ENCODE results near the gene PIK3AP1. TPM values are rescaled to one million over a fixed set of nuclear protein-coding genes. Genes with fewer than 3 reads are reported as not detected.

PIK3AP1 gene
- total and polyA plus RNA-seq, 2 of the 8 experiments (the other 6 are each of a cell fraction or from before 2014, with no cell fraction given) = 1.9 to 4.5 TPM

- Histone ChIP-seq H3K4me1 (replicated peaks in 1 of 4; ENCODE audit: control insufficient read depth in 3 of 4, insufficient read depth in 4 of 4, low read length in 3 of 4) (peaks cover 0 to 10% (median 2%) of the 10 kb centered on the region in 4 experiments; a peak in 4 of 7 replicates), H3K18ac (ENCODE audit: extremely low read depth, low read length) (peak within 1 kb of the TSS; percentile 78; the same call in 1 of the 2 replicates), H2BK12ac (ENCODE audit: low read depth, low read length) (no peak within 1 kb of the TSS), H3K4me3 (ENCODE audit: extremely low read depth in 1 of 4, insufficient read depth in 2 of 4, low read depth in 3 of 4, low read length in 4 of 4) (peak within 1 kb of the TSS; percentile 85 to 96 (median 87)), H2AFZ (ENCODE audit: low read length) (peak within 1 kb of the TSS; percentile 75; the same call in 1 of the 2 replicates), H2BK120ac (replicated peaks; ENCODE audit: low read depth, low read length) (no peak within 1 kb of the TSS), H3K4ac (replicated peaks; ENCODE audit: insufficient read length, low read depth, low read length) (no peak within 1 kb of the TSS), H4K8ac (ENCODE audit: extremely low read depth, insufficient read depth, low read length) (peak within 1 kb of the TSS; percentile 94), H3K56ac (replicated peaks; ENCODE audit: insufficient read length, low read depth, low read length) (peak within 1 kb of the TSS; percentile 59), H2AK5ac (ENCODE audit: low read depth, low read length) (no peak within 1 kb of the TSS), H3K27me3 (replicated peaks in 1 of 4; ENCODE audit: control insufficient read depth in 3 of 4, extremely low read depth in 1 of 4, insufficient read depth in 3 of 4, low read length in 3 of 4) (no peaks in the 10 kb centered on the region), H4K91ac (replicated peaks; ENCODE audit: insufficient read length, low read length) (peak within 1 kb of the TSS; percentile 2), H3K23ac (ENCODE audit: insufficient read length) (no peak within 1 kb of the TSS), H2BK15ac (ENCODE audit: low read length) (no peak within 1 kb of the TSS), H3K36me3 (ENCODE audit: control insufficient read depth in 2 of 4, insufficient read depth in 4 of 4, low read length in 3 of 4) (no peaks in the 10 kb centered on the region), H3K14ac (ENCODE audit: insufficient read length) (no peak within 1 kb of the TSS), H2BK5ac (ENCODE audit: low read depth, low read length) (peak within 1 kb of the TSS; percentile 60; the same call in 1 of the 2 replicates), H3K4me2 (ENCODE audit: insufficient read depth in 1 of 2, low read depth in 2 of 2, low read length in 2 of 2) (peak within 1 kb of the TSS; percentile 95 to 97), H3K9me3 (ENCODE audit: insufficient read depth in 2 of 2, low read depth in 1 of 2, low read length in 1 of 2) (no peaks in the 10 kb centered on the region), H4K20me1 (replicated peaks in 1 of 2; ENCODE audit: control insufficient read depth in 1 of 2, insufficient read depth in 2 of 2, low read length in 2 of 2) (peaks cover 5 to 9% of the 10 kb centered on the region in 2 experiments), H3K23me2 (ENCODE audit: low read depth, low read length) (peaks cover 4% of the 10 kb centered on the region), H3K27ac (ENCODE audit: low read depth, low read length) (peak within 1 kb of the TSS; percentile 96), H3K79me1 (ENCODE audit: low read depth, low read length) (no peaks in the 10 kb centered on the region), H3K9ac (replicated peaks in 1 of 4; ENCODE audit: extremely low read depth in 1 of 4, low read depth in 3 of 4, low read length in 3 of 4) (peak within 1 kb of the TSS; percentile 80 to 98 (median 94)), H2BK20ac (ENCODE audit: low read length) (no peak within 1 kb of the TSS), H3K79me2 (ENCODE audit: control insufficient read depth in 1 of 2, insufficient read depth in 2 of 2, low read length in 2 of 2) (peaks cover 11 to 49% of the 10 kb centered on the region in 2 experiments), H4K5ac (ENCODE audit: insufficient read length, low read depth, low read length) (peak within 1 kb of the TSS; percentile 8)
- FAIRE-seq = no peak
- ChIA-PET POLR2A (ENCODE audit: partially characterized antibody) (interaction anchor here (1.1 to 1.3 kb wide), 3 partner anchors 9 to 20 kb away, joined by 3 to 5 read pairs (median 3); no protein-coding TSS in a partner anchor), CTCF (ENCODE audit: partially characterized antibody) (no interaction called here)
- DNase-seq (ENCODE audit: low read depth in 1 of 2, low spot score in 2 of 2) = peak in 1 of 2 experiments; percentile 86
- whole genome bisulfite sequencing, 2 experiments (ENCODE audit: extremely low coverage in 1 of 2, insufficient coverage in 1 of 2, insufficient read length in 1 of 2, insufficient replicate concordance in 2 of 2, low coverage in 1 of 2, low lambda C conversion rate in 2 of 2, missing lambda C conversion rate in 1 of 2) = 1% methylated on average over 50 of the region's 107 CpGs; no CpG with 5 or more reads in 1 of the 2 experiments
- TF ChIP-seq ASH2L (IDR thresholded peaks at IDR 0.05; ENCODE audit: low read length) (peak; percentile 46), TAF1 (IDR thresholded peaks at IDR 0.05; ENCODE audit: low read depth, low read length) (peak; percentile 84; the same call in 1 of the 2 replicates), CHD1 (IDR thresholded peaks at IDR 0.05; ENCODE audit: low read depth, low read length) (0 out of 2 replicates have a peak, but pooled peaks have one; percentile 39), CREB1 (IDR thresholded peaks at IDR 0.05) (peak; percentile 90), HDAC2 (IDR thresholded peaks at IDR 0.05; ENCODE audit: borderline replicate concordance in 1 of 2, low read depth in 2 of 2, low read length in 2 of 2) (0 out of 4 replicates have a peak, but pooled peaks of 1 of the 2 experiments have one; percentile 57), TBP (IDR thresholded peaks at IDR 0.05; ENCODE audit: low read depth, low read length) (peak; percentile 75; the same call in 1 of the 2 replicates), KDM4A (IDR thresholded peaks at IDR 0.05; ENCODE audit: low read depth, low read length, severe bottlenecking) (peak; percentile 72), PHF8 (conservative IDR thresholded peaks at IDR 0.05; ENCODE audit: low read depth, low read length) (peak; percentile 92), TAF7 (optimal IDR thresholded peaks at IDR 0.05; ENCODE audit: borderline replicate concordance, low read depth, low read length) (peak; percentile 69), POLR2A (IDR thresholded peaks at IDR 0.05; ENCODE audit: control extremely low read depth in 1 of 2, low read depth in 2 of 2, low read length in 2 of 2) (peak; percentile 67 to 85), GABPA (IDR thresholded peaks at IDR 0.05; ENCODE audit: borderline replicate concordance, insufficient read depth, low read length) (peak; percentile 91), POLR2AphosphoS5 (IDR thresholded peaks at IDR 0.05; ENCODE audit: low read depth, low read length) (peak; percentile 76)
Observed at GRCh38 chr10:96586419-96587263, 133.7 kb downstream of the PIK3AP1 start, which contains the start of gene TM9SF3. TM9SF3 (minus strand) TSS chr10:96587012; CDS start chr10:96586835, 177 bp downstream.

All from H1 (cell line).